Glutamatergic neuron (in vitro differentiated cells): ENCODE results near the gene GABRB1. TPM values are rescaled to one million over a fixed set of nuclear protein-coding genes. Genes with fewer than 3 reads are reported as not detected.

Experiments used
- DNase-seq: peaks from one replicate; pipeline ENCODE4 v3.0.0; 2022
- H3K27ac Mint-ChIP-seq: one replicate; pipeline ENCODE4 v1.8.0; 2020; ENCODE audit warnings: mild to moderate bottlenecking, mixed read lengths, inconsistent platforms; ENCODE audit not compliant: unreplicated experiment
- H3K27me3 Mint-ChIP-seq: one replicate; pipeline ENCODE4 v1.8.0; 2020; ENCODE audit warnings: mild to moderate bottlenecking, moderate library complexity, mixed read lengths, inconsistent platforms; ENCODE audit not compliant: unreplicated experiment
- H3K36me3 Mint-ChIP-seq: one replicate; pipeline ENCODE4 v1.8.0; 2020; ENCODE audit warnings: mild to moderate bottlenecking, mixed read lengths, inconsistent platforms; ENCODE audit not compliant: unreplicated experiment
- H3K4me1 Mint-ChIP-seq: one replicate; pipeline ENCODE4 v1.8.0; 2020; ENCODE audit warnings: mild to moderate bottlenecking, low read depth, mixed read lengths, inconsistent platforms; ENCODE audit not compliant: unreplicated experiment
- H3K4me3 Mint-ChIP-seq: one replicate; pipeline ENCODE4 v1.8.0; 2020; ENCODE audit warnings: mild to moderate bottlenecking, mixed read lengths, inconsistent platforms; ENCODE audit not compliant: unreplicated experiment
- H3K9me3 Mint-ChIP-seq: one replicate; pipeline ENCODE4 v1.8.0; 2020; ENCODE audit warnings: mild to moderate bottlenecking, moderate library complexity, mixed read lengths, inconsistent platforms; ENCODE audit not compliant: unreplicated experiment
- total RNA-seq: library from RNA; stranded (reverse); fragmentation: NEBNext Ultra II Directional; extraction: Animal tissue kit (Norgen Biotek cat#: 25700); gene quantifications from one replicate; pipeline ENCODE4 v1.2.1, GENCODE V29; 2021; ENCODE audit not compliant: unreplicated experiment
- TF ChIP-seq, protein P1 (sequence below): fragments of 200-600 bp; sonication (generic); IDR thresholded peaks from one replicate; pipeline ENCODE4 v1.5.0; 2021; ENCODE audit not compliant: partially characterized antibody, unreplicated experiment

GABRB1 gene
- total RNA-seq, 1 donor from 2014 or later: 4.9 TPM

DNA sequence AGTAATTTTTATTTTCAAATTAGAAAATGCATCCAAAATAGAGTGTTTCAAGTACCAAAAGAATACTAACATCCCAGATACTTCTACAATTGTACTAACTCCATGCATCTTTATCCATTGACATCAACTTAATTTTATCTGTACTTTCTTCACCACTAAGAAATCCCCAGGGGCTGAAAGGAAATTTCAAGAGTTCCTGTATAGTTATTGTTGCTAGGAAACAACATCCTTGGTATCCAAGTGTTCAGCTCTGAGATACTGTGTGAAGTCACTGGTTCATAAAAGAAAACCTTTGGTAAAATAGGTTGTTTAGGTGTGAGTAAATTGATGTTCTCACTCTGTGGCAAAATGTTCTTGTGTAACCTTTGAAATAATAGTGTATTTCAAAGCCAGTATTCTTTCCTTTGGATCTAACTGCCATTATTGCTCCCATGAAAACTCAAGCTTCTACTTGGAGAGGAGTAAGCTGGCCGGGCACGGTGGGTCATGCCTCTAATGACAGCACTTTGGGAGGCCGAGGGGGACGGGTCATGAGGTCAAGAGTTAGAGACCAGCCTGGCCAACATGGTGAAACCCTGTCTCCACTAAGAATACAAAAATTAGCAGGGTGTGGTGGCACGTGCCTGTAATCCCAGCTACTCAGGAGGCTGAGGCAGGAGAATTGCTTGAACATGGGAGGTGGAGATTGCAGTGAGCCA lies 359.2 kb downstream of the GABRB1 start:
- no peak overlapping the region for H3K27ac Mint-ChIP-seq
- H3K36me3 Mint-ChIP-seq: no peaks in the 10 kb centered on the region
- H3K4me3 Mint-ChIP-seq: no peak overlapping the region
- no peaks in the 10 kb centered on the region for H3K9me3 Mint-ChIP-seq
- H3K27me3 Mint-ChIP-seq: no peaks in the 10 kb centered on the region
- DNase-seq: no peak
- TF ChIP-seq, protein P1, sequence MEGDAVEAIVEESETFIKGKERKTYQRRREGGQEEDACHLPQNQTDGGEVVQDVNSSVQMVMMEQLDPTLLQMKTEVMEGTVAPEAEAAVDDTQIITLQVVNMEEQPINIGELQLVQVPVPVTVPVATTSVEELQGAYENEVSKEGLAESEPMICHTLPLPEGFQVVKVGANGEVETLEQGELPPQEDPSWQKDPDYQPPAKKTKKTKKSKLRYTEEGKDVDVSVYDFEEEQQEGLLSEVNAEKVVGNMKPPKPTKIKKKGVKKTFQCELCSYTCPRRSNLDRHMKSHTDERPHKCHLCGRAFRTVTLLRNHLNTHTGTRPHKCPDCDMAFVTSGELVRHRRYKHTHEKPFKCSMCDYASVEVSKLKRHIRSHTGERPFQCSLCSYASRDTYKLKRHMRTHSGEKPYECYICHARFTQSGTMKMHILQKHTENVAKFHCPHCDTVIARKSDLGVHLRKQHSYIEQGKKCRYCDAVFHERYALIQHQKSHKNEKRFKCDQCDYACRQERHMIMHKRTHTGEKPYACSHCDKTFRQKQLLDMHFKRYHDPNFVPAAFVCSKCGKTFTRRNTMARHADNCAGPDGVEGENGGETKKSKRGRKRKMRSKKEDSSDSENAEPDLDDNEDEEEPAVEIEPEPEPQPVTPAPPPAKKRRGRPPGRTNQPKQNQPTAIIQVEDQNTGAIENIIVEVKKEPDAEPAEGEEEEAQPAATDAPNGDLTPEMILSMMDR: no peak
- H3K4me1 Mint-ChIP-seq: no peaks in the 10 kb centered on the region

DNA sequence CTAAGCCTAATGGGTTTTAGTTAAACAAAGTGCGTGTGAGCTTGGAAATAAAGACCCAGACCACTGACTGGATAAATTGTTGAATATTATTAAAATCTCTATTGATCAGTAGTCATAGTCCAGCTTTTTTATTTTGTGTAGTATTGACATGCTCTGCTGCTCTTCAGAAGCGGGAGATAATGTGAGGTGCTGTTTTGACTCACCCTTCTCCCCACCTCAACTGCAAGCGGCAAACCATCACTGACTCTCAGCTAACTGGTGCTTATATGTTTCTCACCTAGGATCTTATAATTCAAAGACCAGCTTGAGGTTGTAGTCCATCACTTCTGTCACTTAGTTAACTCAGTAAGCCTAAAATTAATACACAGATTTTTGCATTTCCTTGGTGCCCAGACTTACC lies 359.9 kb downstream of the GABRB1 start:
- DNase-seq: no peak
- H3K4me1 Mint-ChIP-seq: no peaks in the 10 kb centered on the region
- no peak overlapping the region for H3K27ac Mint-ChIP-seq
- H3K9me3 Mint-ChIP-seq: no peaks in the 10 kb centered on the region
- H3K36me3 Mint-ChIP-seq: peaks cover 5% of the 10 kb centered on the region
- H3K4me3 Mint-ChIP-seq: no peak overlapping the region
- TF ChIP-seq, protein P1: no peak
- no peaks in the 10 kb centered on the region for H3K27me3 Mint-ChIP-seq

DNA sequence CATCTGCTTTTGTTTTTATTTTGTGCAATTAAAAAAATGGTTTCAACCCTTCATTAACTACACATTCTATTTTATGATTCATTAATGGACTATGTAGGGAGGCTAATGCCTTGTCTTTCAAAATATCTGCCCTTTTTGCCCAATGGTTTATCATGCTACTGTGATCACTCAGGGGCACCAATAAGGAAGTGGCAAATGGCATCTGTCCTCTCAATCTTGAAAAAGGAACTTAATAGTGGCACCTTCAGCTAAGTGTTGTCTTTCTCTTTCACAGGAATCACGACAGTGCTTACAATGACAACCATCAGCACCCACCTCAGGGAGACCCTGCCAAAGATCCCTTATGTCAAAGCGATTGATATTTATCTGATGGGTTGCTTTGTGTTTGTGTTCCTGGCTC lies 375.0 kb downstream of the GABRB1 start:
- Mint-ChIP-seq H3K9me3 (no peaks in the 10 kb centered on the region), H3K4me1 (no peaks in the 10 kb centered on the region), H3K27ac (no peak overlapping the region), H3K27me3 (peaks cover 1% of the 10 kb centered on the region), H3K36me3 (no peaks in the 10 kb centered on the region), H3K4me3 (no peak overlapping the region)
- no peak for DNase-seq
- TF ChIP-seq, protein P1: no peak

DNA sequence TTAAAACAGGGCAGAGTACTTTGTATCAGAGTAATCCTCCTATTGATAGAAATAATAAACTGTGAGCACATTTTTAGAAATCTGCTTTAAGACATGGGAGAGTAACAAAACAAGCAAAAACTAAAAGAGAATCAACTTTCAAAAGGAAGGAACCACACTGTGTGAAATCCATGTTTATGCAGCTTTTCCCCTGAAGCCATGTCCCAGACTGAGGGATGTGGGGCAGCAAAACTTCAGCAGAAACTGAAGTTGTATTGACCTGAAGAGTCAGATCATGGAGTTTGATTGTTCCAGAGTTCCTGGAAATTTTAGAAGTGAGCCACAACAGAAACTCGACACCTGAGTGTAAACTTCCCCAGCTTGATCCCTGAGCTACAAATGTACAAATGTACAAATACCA lies 378.9 kb downstream of the GABRB1 start:
- H3K36me3 Mint-ChIP-seq: no peaks in the 10 kb centered on the region
- H3K4me3 Mint-ChIP-seq: no peak overlapping the region
- H3K9me3 Mint-ChIP-seq: no peaks in the 10 kb centered on the region
- H3K27ac Mint-ChIP-seq: no peak overlapping the region
- DNase-seq: no peak
- H3K4me1 Mint-ChIP-seq: no peaks in the 10 kb centered on the region
- TF ChIP-seq, protein P1: no peak
- peaks cover 1% of the 10 kb centered on the region for H3K27me3 Mint-ChIP-seq

DNA sequence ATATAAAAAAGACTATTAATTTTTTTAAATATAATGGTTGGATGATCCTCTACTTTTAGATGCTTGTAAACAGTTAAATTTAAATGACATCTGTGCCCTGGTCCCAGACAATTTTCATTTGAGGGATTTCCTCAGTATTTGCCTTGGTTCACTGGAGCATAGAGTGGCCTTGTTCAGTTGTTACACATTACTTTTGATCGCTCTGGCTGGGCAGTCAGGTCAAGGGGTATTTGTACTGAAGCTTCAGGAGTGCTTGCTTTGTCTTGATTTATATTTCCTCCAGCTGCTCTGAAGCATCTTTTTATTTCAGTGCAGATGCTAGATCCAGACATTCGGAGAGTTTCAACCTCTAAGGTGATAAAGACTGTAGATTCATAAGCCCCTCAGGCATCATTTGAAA lies 382.2 kb downstream of the GABRB1 start:
- Mint-ChIP-seq H3K27ac (no peak overlapping the region), H3K4me3 (no peak overlapping the region), H3K36me3 (no peaks in the 10 kb centered on the region), H3K9me3 (no peaks in the 10 kb centered on the region), H3K27me3 (no peaks in the 10 kb centered on the region), H3K4me1 (no peaks in the 10 kb centered on the region)
- TF ChIP-seq, protein P1: no peak
- no peak for DNase-seq
